Tibial nerve (tissue), 4 donors: ENCODE data around the gene ZNF230.

Experiments used
- EP300 ChIP-seq, 2 donors: sonication (generic); formaldehyde crosslinking; IDR thresholded peaks; one replicate each; pipeline ENCODE4 v1.6.1; 2017; ENCODE audit warnings: antibody characterized with exemption in 2 of 2, mild to moderate bottlenecking in 1 of 2
- POLR2A ChIP-seq, 2 donors: fragments of 450-650 bp; IDR thresholded peaks; one replicate each; pipeline ENCODE4 v1.6.1; 2017; ENCODE audit warnings: antibody characterized with exemption in 2 of 2, mild to moderate bottlenecking in 2 of 2, moderate library complexity in 2 of 2
- TF ChIP-seq, protein P1 (sequence below), 5 experiments: fragments of 200-600 bp in 3 of 5; fragments of 450-650 bp in 2 of 5; sonication (generic) in 3 of 5; IDR thresholded peaks; one replicate each; pipeline ENCODE4 v1.5.1; 2016 to 2019; ENCODE audit warnings: antibody characterized with exemption in 5 of 5, mild to moderate bottlenecking in 3 of 5, moderate library complexity in 2 of 5

GRCh38 chr19:44032001-44032610 lies 29.3 kb downstream of the ZNF230 start:
- TF ChIP-seq, protein P1, sequence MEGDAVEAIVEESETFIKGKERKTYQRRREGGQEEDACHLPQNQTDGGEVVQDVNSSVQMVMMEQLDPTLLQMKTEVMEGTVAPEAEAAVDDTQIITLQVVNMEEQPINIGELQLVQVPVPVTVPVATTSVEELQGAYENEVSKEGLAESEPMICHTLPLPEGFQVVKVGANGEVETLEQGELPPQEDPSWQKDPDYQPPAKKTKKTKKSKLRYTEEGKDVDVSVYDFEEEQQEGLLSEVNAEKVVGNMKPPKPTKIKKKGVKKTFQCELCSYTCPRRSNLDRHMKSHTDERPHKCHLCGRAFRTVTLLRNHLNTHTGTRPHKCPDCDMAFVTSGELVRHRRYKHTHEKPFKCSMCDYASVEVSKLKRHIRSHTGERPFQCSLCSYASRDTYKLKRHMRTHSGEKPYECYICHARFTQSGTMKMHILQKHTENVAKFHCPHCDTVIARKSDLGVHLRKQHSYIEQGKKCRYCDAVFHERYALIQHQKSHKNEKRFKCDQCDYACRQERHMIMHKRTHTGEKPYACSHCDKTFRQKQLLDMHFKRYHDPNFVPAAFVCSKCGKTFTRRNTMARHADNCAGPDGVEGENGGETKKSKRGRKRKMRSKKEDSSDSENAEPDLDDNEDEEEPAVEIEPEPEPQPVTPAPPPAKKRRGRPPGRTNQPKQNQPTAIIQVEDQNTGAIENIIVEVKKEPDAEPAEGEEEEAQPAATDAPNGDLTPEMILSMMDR (IDR thresholded peaks at IDR 0.05): no peak
- TF ChIP-seq POLR2A (IDR thresholded peaks at IDR 0.05) (no peak), EP300 (IDR thresholded peaks at IDR 0.05) (no peak)
